Pancreas (tissue), 10 donors: ENCODE data around the gene ETHE1. TPM values are rescaled to one million over a fixed set of nuclear protein-coding genes. Genes with fewer than 3 reads are reported as not detected.

Source experiments
- ATAC-seq, 4 donors: fragments of 200-7000 bp; cut with Tn5 transposase; one replicate each; pipeline versions ENCODE4 v1.8.0 to v1.9.1; 2020; ENCODE audit warnings: mild to moderate bottlenecking in 4 of 4, moderate library complexity in 4 of 4
- DNase-seq, 6 donors: peaks; one replicate each; pipeline ENCODE4 v3.0.0-alpha.2; 2020
- FAIRE-seq: peaks from 2 replicates; lab custom pipeline; 2012; peaks lifted over from hg19 to GRCh38; lab: Jason Lieb, UNC
- H3K27ac ChIP-seq, 4 donors: fragments of 200-600 bp; sonication (generic); 1 replicate in 3 of 4; 2 replicates in 1 of 4; pipeline versions ENCODE4 v1.5.0 to v1.8.0; 2020
- H3K27me3 ChIP-seq, 4 donors: fragments of 200-600 bp; one replicate each; pipeline ENCODE4 v1.8.0; 2021
- H3K36me3 ChIP-seq, 3 donors: fragments of 200-600 bp; sonication (generic) in 1 of 3; one replicate each; pipeline versions ENCODE4 v1.5.0 to v1.8.0; 2020 to 2021
- H3K4me1 ChIP-seq, 3 donors: fragments of 200-600 bp; one replicate each; pipeline ENCODE4 v1.8.0; 2021
- H3K4me3 ChIP-seq, 4 donors: fragments of 200-600 bp; sonication (generic) in 2 of 4; one replicate each; pipeline versions ENCODE4 v1.5.0 to v1.8.0; 2020 to 2021
- H3K9me3 ChIP-seq, 4 donors: fragments of 200-600 bp; one replicate each; pipeline ENCODE4 v1.8.0; 2021
- CTCF ChIP-seq, 4 donors: fragments of 200-600 bp; sonication (generic) in 3 of 4; IDR thresholded peaks; one replicate each; pipeline versions ENCODE4 v1.5.0 to v1.8.0; 2021; ENCODE audit warnings: antibody characterized with exemption in 4 of 4
- WGBS, 2 donors: extraction: QIAGEN DNeasy Blood & Tissue Kit; methylation state at CpG; one replicate each; pipeline ENCODE4 v1.1.7; 2013; 5-methylcytosine and 5-hydroxymethylcytosine counted together
- intact Hi-C, 3 donors: fragments of 100-400 bp; cut with DNase I; formaldehyde crosslinking; loops; one replicate each; pipeline versions ENCODE4 v1.11.1 to v1.14.2; 2022
- polyA plus RNA-seq, 2 donors: library from polyadenylated mRNA; stranded (reverse); fragments of 200-250 nt; gene quantifications; one replicate each; pipeline ENCODE4 v1.2.3, GENCODE V29; 2013
- total RNA-seq, 6 donors: library from RNA; stranded (reverse); fragmentation: NEBNext Ultra II Directional in 4 of 6; extraction: Animal tissue kit (Norgen Biotek cat#: 25700) in 4 of 6; gene quantifications; one replicate each; pipeline versions ENCODE4 v1.2.1 to v1.2.4, GENCODE V29; 2021 to 2023
- donor health status: healthy with polysubstance abuse.
- donor health status: DM: no; HTN: no; CAD: no; lungs with moderate emphysema.
- donor health status: DM: no; HTN: no; CAD: no.
- donor health status: control.
- donor health status: control.
- donor health status: Bipolar disorder and iron deficiency.
- donor health status: DM: yes; HTN: yes; CAD: no.
- donor health status: DM: no; HTN: no; CAD: no.
- donor health status: DM: no; HTN: no; CAD: no.
- donor health status: DM: yes; HTN: yes; CAD: no.

Gene ETHE1
- total and polyA plus RNA-seq, 8 donors, result 8.7 to 21.3 (median 15.9) TPM

GRCh38 chr19:43533546-43534304 lies 6.7 kb upstream of the ETHE1 start:
- Histone ChIP-seq H3K4me3 (peak overlapping the region; percentile 16 to 56 (median 46)), H3K36me3 (no peaks in the 10 kb centered on the region), H3K9me3 (no peaks in the 10 kb centered on the region), H3K27me3 (no peaks in the 10 kb centered on the region), H3K27ac (peak overlapping the region; percentile 51 to 86 (median 72)), H3K4me1 (peaks cover 0 to 7% (median 0%) of the 10 kb centered on the region in 3 donors)
- no peak for TF ChIP-seq CTCF (IDR thresholded peaks at IDR 0.05)
- peak; percentile 98 for FAIRE-seq
- peak; percentile 71 to 90 (median 80) for ATAC-seq
- WGBS, 2 donors, result 0 to 1% methylated on average over 41 of the region's 41 CpGs
- DNase-seq, result peak; percentile 95 to 100 (median 97)
- intact Hi-C loops, result no loop called here

- 0 to 1% methylated on average over 46 to 47 of the region's 47 CpGs for WGBS, 2 donors
- intact Hi-C loops, result no loop called here
- no peaks in the 10 kb centered on the region for H3K27me3 ChIP-seq
- DNase-seq, result peak; percentile 89 to 95 (median 90)
- H3K4me1 ChIP-seq, result peaks cover 0 to 7% (median 0%) of the 10 kb centered on the region in 3 donors
- H3K4me3 ChIP-seq, result peak within 1 kb of the TSS; percentile 16 to 56 (median 46)
- peak within 1 kb of the TSS; percentile 51 to 86 (median 72) for H3K27ac ChIP-seq
- no peak for TF ChIP-seq CTCF (IDR thresholded peaks at IDR 0.05)
- peak; percentile 76 to 86 (median 80) for ATAC-seq
- no peaks in the 10 kb centered on the region for H3K36me3 ChIP-seq
- no peaks in the 10 kb centered on the region for H3K9me3 ChIP-seq
- peak; percentile 49 for FAIRE-seq
These were observed 6.1 kb upstream of the ETHE1 start, which contains the start of gene ZNF575 for GRCh38 chr19:43532962-43533545. TSS of gene ZNF575 (plus strand) at chr19:43533188. CDS start at chr19:43534423, 1,235 bp downstream.

GRCh38 chr19:43532571-43532961 lies 5.6 kb upstream of the ETHE1 start:
- peak; percentile 5 to 29 (median 9) for ATAC-seq
- H3K4me3 ChIP-seq, result peak overlapping the region; percentile 16 to 56 (median 46)
- H3K36me3 ChIP-seq, result no peaks in the 10 kb centered on the region
- peaks cover 0 to 7% (median 0%) of the 10 kb centered on the region in 3 donors for H3K4me1 ChIP-seq
- H3K9me3 ChIP-seq, result no peaks in the 10 kb centered on the region
- TF ChIP-seq CTCF (IDR thresholded peaks at IDR 0.05), result no peak
- FAIRE-seq, result no peak
- peak in 5 of 6 donors; percentile 50 to 72 (median 64) for DNase-seq
- intact Hi-C loops, result no loop called here
- WGBS, 2 donors, result 1 to 2% methylated on average over 16 of the region's 16 CpGs
- H3K27ac ChIP-seq, result peak overlapping the region; percentile 51 to 86 (median 72)
- no peaks in the 10 kb centered on the region for H3K27me3 ChIP-seq

GRCh38 chr19:43527860-43528622 lies 1.0 kb upstream of the ETHE1 start:
- no peaks in the 10 kb centered on the region for H3K9me3 ChIP-seq
- peak in 2 of 4 donors; percentile 2 to 4 for ATAC-seq
- no peaks in the 10 kb centered on the region for H3K36me3 ChIP-seq
- TF ChIP-seq CTCF (IDR thresholded peaks at IDR 0.05), result no peak
- DNase-seq, result no peak
- H3K27me3 ChIP-seq, result no peaks in the 10 kb centered on the region
- H3K4me1 ChIP-seq, result peaks cover 0 to 23% (median 13%) of the 10 kb centered on the region in 3 donors
- FAIRE-seq, result no peak
- peak overlapping the region in 3 of 4 donors; percentile 16 to 77 (median 73) for H3K27ac ChIP-seq
- intact Hi-C loops, result no loop called here
- 26 to 35% methylated on average over 13 of the region's 13 CpGs for WGBS, 2 donors
- peak overlapping the region in 1 of 4 donors; percentile 73 for H3K4me3 ChIP-seq
